ENCODE results near the gene RPRD2.

DNA sequence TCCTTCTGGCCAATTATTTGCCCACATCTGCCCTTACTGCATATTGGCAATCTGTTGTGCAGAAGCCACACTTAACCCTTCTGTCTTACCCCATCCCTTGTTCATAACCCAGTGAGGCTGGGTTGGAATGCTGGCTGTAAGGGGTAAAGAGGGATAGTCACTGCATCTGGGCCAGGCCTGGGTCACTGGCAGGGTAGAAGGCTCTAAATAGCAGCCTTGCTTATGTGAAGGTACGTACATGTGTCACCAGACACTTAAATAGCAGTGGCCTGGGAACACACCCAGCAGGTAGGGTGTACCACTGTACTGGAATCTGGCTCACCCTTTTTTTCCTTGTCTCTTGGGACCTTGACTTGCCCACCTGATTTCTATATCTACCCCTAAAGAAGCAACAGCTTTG lies 113.4 kb downstream of the RPRD2 start:
- TF ChIP-seq EZH2 (IDR thresholded peaks at IDR 0.05): no peak
- TF ChIP-seq POLR2AphosphoS5 (IDR thresholded peaks at IDR 0.05; ENCODE audit: borderline replicate concordance, low read depth, low read length): no peak
- no peak for TF ChIP-seq FOXP2 (optimal IDR thresholded peaks at IDR 0.05; ENCODE audit: control extremely low read depth, extremely low read length, insufficient read depth)
